ENCODE results near the gene RTN1.

- TF ChIP-seq CTCF (IDR thresholded peaks at IDR 0.05; ENCODE audit: poor library complexity, severe bottlenecking) (no peak), REST (IDR thresholded peaks at IDR 0.05; ENCODE audit: borderline replicate concordance) (no peak), TAF1 (IDR thresholded peaks at IDR 0.05; ENCODE audit: low read depth) (no peak), RAD21 (conservative IDR thresholded peaks at IDR 0.05) (no peak), POLR2AphosphoS5 (IDR thresholded peaks at IDR 0.05) (no peak), EP300 (conservative IDR thresholded peaks at IDR 0.05; ENCODE audit: poor library complexity, severe bottlenecking) (no peak), EZH2 (IDR thresholded peaks at IDR 0.05; ENCODE audit: borderline replicate concordance, insufficient read depth, low read length, poor library complexity, severe bottlenecking) (no peak), SMC3 (conservative IDR thresholded peaks at IDR 0.05; ENCODE audit: poor library complexity) (no peak)
These were observed 306.2 kb downstream of the RTN1 start for GRCh38 chr14:59564366-59564765.

Data from neural cell (in vitro differentiated cells).